ENCODE results near the gene RBM39.
"Not testable (repeated sequence)": the region's sequence is repeated elsewhere in the genome, so short reads cannot be mapped to it uniquely, and the experiment has no call there.

RBM39 gene

GRCh38 chr20:35766843-35767242 lies 24.8 kb upstream of the RBM39 start:
- no peak for DNase-seq (ENCODE audit: low spot score)
- no peak for TF ChIP-seq CTCF (IDR thresholded peaks at IDR 0.05)
- H3K27ac ChIP-seq, result no peak overlapping the region
- no peak overlapping the region for H3K4me3 ChIP-seq

DNA sequence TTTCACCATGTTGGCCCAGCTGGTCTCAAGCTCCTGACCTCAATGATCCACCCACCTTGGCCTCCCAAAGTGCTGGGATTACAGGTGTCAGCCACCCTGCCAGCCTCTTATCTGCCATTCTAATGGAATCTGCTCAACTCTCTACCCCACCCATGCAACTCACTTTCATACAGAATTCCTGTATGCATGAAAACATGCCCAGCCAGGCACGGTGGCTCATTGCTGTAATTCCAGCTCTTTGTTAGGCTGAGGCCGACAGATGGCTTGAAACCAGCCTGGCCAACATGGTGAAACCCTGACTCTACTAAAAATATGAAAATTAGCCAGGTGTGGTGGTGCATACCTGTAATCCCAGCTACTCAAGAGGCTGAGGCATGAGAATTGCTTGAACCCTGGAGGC lies 22.9 kb upstream of the RBM39 start:
- DNase-seq (ENCODE audit: low spot score); H3K27ac ChIP-seq: not testable (repeated sequence)

GRCh38 chr20:35762461-35762860 lies 20.4 kb upstream of the RBM39 start:
- no peak overlapping the region for H3K27ac ChIP-seq
- no peak overlapping the region for H3K4me3 ChIP-seq
- TF ChIP-seq CTCF (IDR thresholded peaks at IDR 0.05), result no peak
- no peak for DNase-seq (ENCODE audit: low spot score)

More for the DNA sequence above, 22.9 kb upstream of the RBM39 start:
- not testable (repeated sequence) for H3K4me3 ChIP-seq

DNA sequence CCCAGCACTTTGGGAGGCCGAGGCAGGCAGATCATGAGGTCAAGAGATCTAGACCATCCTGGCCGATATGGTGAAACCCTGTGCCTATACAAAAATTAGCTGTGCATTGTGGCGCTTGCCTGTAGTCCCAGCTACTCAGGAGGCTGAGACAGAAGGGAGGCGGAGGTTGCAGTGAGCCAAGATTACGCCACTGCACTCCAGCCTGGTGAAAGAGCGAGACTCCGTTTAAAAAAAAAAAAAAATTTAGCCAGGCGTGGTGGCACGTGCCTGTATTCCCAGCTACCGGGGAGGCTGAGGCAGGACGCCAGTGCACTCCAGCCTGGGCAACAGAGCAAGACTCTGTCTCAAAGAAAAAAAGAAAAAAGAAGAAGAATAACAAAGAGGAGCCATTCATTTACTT lies 19.5 kb upstream of the RBM39 start:
- DNase-seq (ENCODE audit: low spot score), result not testable (repeated sequence)

GRCh38 chr20:35757098-35757705 lies 15.1 kb upstream of the RBM39 start:
- no peak for TF ChIP-seq CTCF (IDR thresholded peaks at IDR 0.05)
- no peak overlapping the region for H3K27ac ChIP-seq
- H3K4me3 ChIP-seq, result no peak overlapping the region
- DNase-seq (ENCODE audit: low spot score), result no peak

More for the DNA sequence above, 19.5 kb upstream of the RBM39 start:
- H3K27ac ChIP-seq, H3K4me3 ChIP-seq: not testable (repeated sequence)

- no peak for TF ChIP-seq CTCF (IDR thresholded peaks at IDR 0.05)
- Histone ChIP-seq H3K4me3 (no peak overlapping the region), H3K27ac (no peak overlapping the region)
- no peak for DNase-seq (ENCODE audit: low spot score)
These were observed 14.3 kb upstream of the RBM39 start for GRCh38 chr20:35756404-35756803.

- H3K27ac ChIP-seq, result no peak overlapping the region
- no peak overlapping the region for H3K4me3 ChIP-seq
- TF ChIP-seq CTCF (IDR thresholded peaks at IDR 0.05), result no peak
- no peak for DNase-seq (ENCODE audit: low spot score)
These were observed 8.6 kb upstream of the RBM39 start for GRCh38 chr20:35750611-35751010.

DNA sequence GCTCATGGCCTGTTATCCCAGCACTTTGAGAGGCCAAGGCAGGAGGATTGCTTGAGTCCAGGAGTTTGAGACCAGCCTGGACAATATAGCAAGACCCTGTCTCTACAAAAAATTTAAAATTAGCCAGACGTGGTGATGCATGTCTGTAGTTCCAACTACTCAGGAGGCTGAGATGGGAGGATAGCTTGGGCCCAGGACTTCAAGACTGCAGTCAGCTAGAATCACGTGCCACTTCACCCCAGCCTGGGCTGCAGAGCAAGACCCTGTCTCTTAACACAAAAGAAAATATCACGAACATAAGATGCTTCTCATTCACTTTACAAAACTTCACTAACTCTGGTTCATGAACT lies 2.4 kb upstream of the RBM39 start:
- H3K27ac ChIP-seq, result peak overlapping the region in 1 of 2 donors; percentile 31
- H3K4me3 ChIP-seq; DNase-seq (ENCODE audit: low spot score): not testable (repeated sequence)

Data from coronary artery (tissue), 2 donors.